NOMO-1 treated with DMSO at 0.1 percent for 48 hours (cell line): ENCODE results near the gene BANF2.

ENCODE experiments used
- DNase-seq: peaks from one replicate; lab custom pipeline; 2025; ENCODE audit not compliant: unreplicated experiment; lab: John Stamatoyannopoulos, UW

BANF2 gene

DNA sequence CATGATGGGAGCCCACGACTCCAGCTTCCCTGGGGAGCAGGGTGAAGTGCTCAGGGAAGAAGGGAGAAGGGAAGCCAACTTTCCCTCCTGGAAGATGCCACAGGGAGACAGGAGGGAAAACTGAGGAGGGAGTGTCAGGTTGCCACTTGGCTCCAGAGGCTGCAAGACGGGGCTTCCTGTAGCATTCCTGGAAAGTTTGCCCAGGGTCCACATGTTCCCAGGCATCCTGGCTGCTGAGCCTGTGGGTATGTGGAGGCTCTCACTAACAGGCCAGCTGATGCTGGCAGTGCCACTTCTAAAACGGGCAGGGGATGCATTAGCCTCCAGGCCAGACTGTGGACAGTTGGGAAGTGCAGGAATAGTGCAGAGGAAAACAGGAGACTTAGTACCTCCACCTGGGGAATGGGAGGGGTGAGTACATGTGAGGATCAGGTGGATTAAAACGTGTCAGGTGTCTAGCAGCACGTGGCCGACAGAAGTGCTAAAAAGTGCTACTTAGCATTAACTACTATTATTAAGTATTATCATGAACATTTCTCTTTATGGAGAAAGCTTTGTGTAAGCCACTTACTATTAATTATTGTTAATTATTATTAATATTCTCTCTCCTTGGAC is 33.2 kb downstream of the BANF2 start:
- DNase-seq, result no peak

DNA sequence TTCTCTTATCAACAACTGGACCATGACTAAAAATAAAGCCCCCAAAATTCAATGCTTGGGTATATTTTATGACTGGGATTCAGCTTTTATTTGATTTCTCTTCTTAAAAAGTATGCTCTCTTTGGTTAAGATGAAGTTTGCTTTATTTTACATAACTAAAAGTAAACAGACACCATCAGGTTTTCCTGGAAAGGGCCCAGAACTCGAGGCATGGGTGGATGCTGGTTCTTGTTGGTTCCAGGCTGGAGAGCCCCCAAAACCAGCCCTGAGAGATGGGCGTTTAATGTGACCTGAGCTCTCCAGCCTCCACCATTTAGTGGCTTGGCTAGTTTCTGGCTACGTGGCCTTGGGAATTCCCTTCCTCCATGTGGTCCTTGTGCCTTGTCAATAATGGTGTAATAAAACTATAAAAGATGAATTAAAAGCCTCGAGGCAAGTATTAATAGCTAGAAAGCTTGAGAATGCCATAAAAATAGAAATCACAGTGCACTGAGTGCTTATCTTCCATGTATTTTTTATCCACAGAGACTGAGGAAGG is 34.1 kb downstream of the BANF2 start:
- no peak for DNase-seq

DNA sequence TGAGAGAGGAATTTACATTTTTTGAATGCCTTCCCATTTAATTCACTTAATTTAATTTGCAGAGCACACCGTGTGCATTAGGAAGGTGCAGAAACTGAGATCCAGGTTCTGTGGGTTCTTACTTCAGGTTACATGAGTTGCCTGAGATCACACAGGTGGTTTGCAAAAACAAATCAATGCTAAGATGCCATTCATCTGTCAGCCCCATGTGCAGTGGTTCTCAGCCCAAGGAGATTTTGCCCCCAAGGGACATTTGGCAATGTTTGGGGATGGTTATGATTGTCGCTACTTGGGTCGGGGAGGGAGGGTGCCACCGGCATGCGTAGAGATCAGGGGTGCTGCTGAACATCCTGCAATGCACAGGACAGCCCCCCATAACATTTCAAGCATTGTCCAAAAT is 34.6 kb downstream of the BANF2 start:
- DNase-seq, result no peak

DNA sequence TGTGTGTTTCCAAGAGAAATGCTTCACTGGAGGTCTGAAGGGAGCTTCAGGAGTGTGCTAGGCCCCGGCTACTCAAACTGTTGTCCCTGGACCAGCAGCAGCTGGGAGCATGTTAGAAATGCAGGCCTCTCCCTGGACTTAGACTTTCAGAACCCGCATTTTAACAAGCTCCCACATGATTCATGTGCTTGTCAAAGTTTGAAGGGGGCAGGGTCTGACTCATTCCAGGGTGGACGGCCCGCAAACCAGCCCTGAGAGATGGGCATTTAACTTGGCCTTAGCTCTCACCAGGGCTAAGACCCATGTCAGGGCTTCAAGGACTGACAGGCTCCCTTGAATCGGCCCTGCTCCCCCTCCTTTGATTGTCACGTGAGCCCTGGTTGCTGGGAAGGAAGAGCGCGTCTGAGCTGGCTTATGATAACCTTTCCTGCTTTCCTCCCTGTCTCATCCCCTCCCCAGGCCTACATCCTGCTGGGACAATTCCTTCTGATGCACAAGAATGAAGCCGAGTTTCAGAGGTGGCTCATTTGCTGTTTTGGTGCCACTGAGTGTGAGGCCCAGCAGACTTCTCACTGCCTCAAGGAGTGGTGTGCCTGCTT is 35.5 kb downstream of the BANF2 start:
- no peak for DNase-seq

DNA sequence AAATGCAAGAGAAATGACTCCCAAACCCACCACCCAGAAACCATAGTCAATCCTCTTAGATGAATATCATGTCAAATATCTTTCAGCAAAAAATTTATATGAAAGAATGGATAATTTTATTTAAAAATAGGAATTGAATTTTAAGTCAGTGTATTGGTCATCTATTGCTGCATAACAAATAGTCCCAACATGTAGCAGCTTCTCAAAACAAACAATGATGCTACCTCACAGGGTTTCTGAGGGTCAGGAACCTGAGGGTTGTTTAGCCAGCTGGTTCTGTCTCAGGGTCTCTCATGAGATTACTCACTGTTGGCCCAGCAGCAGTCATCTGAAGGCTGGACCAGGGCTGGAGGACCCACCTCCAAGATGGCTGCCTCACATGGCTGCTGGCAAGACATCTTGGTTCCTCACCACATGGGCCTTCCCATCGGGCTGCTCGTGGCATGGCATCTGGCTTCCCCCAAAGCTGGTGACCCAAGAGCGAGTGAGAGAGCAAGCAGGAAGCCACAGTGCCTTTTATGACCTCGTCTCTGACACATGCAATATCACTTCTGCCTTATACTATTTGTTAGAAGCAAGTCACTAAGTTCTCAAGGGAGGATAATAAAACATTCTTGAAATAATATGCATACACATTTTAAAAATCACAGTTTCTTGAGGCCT is 36.3 kb downstream of the BANF2 start:
- DNase-seq, result no peak

DNA sequence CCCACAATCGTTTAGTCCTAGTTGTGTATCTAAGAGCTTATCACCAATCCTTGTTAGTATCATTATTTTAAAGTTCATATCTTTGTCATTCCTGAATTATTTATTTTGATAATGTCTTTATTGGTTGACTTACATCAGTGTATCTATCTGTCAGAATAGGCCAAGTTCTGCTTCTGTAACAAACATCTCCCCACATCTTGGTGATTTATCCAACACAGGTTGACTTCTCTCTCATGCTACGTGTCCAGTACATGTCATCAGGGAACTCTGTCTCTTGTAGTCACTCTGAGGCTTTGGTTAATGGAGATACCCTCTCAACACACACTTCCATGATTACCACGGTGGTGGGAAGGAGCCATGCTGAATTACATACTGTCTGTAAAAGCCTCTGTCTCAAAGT is 38.4 kb downstream of the BANF2 start:
- no peak for DNase-seq

DNA sequence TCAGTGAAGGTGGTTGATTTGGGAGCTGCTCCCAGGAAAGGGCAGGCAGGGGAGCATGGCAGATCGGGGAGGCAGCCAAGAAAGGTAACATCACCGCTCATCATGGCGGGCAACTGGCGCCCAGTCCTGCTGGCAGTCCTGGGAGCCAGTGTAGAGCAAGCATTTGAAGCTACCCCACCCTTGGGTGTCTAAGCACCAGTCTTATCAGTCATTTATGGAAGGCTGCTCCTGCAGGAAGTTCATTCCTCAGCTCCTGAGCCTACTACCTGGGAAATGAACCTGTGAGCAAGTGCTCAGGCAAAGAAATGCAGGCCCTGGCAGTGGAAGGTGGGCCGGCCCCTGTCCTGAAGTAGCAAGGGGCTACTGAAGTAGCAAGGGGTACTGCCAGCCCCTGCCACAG is 41.5 kb downstream of the BANF2 start:
- no peak for DNase-seq

DNA sequence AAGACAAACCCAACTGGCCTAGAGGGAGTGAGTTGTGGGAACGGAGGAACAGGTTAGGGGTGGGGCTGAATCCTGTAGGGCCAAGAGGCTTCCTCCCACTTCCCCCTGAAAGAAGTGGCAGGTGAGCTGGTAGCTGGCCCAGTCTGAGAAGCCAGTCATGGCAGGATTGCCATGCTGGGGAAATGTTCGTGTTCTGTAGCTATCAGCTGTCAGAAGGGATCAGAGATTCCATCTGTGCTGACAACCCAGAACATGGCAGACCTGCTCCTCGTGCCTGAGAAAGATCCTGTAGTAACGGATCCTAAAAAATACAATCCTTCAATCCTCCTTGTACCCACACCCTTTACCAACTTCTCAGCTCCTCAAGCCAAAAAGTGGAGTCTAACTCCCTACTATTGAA is 43.0 kb downstream of the BANF2 start:
- DNase-seq, result no peak

DNA sequence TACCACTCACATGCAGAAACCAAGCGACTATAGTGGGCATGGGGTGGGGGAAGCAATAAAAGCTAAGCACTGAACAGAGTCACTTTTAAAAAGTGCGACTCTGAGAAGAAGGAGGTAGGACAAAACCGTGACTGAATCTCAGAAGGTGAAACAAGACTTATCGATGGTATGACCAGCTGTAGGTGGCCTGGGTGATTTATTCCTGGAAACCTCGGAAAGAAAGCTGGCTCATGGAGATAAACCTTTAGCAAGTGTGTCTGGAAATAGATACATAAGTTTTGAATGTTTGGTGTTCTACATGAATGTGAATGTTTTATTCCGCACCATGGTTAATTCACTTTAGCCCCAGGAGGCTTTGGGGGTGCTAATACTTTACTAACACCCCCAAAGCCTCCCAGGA is 43.9 kb downstream of the BANF2 start:
- no peak for DNase-seq

DNA sequence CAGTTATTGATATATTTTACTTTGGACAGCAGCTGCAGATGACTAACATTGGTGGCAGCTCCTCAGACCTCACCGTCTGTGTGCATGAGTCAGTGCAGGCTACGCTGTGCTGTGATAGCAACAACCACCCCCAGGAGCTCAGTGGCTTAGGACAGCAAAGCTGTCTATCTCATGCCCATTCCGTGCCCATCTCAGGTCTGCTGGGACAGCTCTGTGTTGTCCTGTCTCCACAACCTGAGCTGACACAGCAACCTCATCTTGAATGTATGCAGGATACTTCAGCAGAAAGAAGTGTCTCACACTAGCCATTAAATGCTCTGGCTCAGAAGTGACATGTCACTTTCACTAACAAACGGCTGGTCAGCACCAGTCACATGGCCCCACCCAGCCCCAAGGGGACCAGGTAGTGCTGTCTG is 47.7 kb downstream of the BANF2 start:
- DNase-seq, result no peak

DNA sequence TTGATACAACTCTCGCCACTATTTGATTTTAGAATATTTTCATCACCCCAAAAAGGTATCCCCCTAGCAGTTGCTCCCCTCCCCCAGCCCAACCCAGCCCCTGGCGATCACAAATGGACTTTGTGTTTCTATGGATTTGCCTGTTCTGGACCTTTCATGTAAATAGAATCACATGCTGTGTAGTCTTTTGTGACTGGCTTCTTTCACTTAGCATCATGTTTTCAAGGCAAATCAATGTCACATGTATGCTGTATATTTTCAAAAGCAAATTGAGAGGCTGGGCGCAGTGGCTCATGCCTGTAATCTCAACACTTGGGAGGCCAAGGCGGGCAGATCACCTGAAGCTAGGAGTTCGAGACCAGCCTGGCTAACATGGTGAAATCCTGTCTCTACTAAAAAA is 48.5 kb downstream of the BANF2 start:
- no peak for DNase-seq

DNA sequence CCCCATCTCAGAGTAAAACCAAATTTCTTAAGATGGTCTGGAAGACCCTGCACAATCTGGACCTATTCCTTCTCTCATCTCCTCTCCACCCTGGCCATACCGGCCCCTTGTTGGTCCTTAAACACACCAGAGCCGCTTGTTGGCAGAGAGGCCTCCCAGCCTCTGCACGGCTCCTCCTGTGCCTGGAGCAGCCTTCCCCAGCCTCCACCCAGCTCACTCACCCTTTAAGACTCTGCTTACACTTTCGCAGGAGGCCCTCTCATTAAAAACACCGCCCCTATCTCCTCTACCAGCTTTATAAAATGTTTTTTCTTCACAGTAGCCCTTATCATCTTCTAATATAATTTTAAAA is 49.8 kb downstream of the BANF2 start:
- DNase-seq, result no peak

DNA sequence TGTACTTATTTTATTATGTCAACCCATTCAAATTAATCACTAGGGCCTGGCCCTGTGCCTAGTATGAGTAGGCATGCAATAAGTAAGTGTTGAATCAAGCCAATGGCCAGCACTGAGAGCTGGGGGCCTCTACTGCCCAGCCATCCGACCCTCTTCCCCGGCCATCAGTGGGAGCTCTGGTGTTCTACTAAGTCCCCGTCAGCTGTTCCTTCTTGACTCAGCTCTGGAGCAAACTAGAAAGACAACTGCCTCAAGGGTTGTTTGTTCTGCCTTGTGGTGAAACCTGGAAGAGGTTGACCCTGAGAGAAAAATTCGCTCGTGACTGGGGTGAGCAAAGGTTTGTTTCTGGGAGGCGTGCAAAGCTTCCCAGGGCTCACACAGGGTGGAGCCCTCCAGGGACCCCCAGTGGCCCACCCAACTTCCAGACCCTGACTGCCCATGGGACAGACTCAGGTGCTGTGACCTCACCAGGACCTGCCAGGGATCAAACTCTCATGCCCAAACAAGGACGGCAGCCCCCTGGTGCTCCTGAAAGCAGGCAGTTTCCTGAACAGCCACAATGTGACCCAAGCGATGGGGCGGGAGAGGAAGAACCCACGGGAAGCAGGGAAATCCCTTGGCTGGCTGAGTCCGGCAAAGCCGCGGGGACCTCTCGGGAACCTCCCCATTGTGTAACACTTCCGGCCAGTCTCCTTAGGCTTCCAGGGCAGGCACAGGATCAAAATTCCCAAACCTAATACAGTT is 50.4 kb downstream of the BANF2 start:
- no peak for DNase-seq

DNA sequence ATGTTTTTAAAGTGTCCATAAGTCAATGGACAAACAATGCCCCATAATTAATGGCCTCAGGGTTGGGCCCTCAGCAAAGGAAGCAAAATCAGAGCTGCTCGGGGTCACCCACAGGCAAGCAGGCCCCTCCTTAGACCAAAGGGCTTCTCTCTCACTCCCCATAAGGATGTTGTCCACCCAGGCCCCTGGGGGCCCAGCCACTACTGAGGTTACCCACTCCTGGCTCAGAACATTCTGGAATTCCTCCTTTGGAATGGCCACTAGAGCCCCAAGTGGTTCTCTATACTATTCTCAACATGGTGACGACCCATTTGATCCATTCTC is 50.9 kb downstream of the BANF2 start:
- no peak for DNase-seq

DNA sequence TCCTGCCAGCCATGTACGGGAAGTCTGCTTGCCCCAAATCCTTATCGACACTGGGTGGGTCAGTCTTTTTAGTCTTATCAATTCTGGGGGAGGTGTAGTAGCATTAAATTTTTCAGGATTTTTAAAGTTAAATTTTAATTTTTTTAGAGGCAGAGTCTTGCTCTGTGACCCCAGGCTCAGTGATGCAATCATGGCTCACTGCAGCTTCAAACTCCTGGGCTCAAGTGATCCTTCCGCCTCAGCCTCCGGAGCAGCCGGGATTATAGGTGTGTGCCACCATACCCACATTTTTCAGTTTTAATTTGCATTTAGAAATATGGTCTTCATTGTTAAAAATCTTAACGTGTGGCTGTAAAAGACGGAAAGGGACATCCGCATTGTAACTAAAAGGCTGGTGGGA is 51.9 kb downstream of the BANF2 start:
- DNase-seq, result no peak

DNA sequence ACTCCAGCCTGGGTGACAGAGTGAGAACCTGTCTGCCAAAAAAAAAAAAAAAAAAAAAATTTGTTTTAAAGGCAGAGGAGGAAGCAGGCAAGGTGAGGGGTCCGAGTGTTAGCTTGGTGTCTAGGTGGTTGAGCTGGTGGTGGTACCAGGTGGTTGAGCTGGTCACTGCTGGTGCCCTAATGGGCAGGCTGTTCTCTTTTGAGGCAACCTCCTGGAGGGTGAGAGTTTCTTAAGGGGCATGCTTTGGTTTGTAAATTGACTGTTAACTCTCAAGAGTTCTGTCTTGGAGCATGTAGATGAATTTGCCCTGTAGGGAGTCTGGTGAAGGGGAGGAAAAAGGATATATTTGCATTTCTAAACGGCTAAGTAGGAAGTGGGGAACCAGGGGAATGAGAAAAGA is 52.7 kb downstream of the BANF2 start:
- DNase-seq, result no peak

DNA sequence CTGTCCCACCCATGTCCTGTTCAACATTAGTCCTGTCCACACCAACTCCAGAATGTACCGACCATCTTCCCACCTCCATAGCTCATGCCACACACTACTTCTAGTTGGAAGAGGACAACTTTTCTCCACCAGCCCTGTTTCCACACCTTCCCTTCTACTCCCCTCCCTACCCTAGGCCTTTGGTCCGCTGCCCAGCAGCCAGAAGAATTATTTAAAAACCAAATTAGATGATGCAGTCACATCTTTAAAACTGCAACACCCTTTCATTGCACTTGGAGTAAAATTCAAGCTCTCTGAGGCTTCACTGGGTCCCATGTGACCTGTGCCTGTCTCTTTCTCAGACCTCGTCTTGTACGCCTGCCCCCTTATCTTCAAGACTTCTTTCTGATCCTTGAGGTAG is 53.8 kb downstream of the BANF2 start:
- DNase-seq, result no peak

DNA sequence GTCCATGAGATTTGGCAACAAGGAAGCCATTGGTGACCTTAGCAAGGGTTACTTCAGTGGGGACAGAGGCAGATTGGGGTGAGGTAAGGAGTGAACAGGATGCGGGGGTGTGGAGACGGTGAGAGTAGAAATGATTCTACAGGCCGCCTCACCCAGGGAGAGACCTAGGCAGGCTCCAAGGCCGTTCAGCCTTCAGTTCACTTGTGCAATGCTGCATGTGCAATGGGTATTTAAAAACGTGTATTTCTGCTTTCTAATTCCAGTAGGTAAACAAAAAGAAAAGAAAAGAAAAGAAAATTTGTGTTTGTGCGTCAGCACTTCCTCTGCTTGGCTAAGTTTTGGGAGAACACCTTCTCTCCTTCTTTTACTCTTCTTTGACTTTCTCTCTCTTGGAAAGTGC is 56.8 kb downstream of the BANF2 start:
- no peak for DNase-seq

DNA sequence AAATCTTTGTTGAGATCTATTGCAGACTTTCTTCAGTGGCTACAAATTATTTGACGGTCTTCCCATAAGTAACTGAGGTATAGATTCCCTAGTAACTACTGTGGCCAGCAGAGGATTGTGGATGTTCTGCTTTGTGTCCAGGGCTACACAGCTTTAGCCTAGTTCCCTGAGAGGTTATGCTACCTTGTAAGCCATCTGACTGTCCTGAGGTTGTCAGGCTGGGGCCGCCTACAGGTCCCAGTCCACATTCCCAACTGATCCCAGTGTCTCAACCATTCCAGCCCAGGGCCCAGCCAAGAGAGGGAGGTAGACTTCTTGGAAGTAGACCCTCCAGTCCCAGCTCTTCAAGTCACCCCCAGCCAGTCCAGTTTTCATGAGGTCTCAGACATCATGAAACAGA is 57.7 kb downstream of the BANF2 start:
- no peak for DNase-seq

DNA sequence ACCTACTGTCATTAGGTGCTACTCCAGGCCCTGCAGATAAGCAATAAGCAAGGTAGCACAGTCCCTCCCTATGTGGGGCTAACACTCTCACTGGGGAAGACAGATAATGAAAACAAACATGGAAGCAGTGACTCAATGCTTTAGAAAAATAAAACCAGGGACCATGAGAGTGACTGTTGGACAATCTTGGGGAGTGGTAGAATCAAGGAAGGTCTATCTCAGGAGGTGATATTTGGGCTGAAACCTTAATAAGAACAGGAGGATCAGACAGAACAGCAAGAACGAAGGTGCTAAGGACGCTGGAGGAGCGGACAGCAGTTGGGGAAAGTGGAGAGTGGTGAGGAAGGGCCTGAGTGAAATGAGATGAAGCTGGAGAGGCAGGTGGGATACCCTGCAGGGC is 58.2 kb downstream of the BANF2 start:
- no peak for DNase-seq

DNA sequence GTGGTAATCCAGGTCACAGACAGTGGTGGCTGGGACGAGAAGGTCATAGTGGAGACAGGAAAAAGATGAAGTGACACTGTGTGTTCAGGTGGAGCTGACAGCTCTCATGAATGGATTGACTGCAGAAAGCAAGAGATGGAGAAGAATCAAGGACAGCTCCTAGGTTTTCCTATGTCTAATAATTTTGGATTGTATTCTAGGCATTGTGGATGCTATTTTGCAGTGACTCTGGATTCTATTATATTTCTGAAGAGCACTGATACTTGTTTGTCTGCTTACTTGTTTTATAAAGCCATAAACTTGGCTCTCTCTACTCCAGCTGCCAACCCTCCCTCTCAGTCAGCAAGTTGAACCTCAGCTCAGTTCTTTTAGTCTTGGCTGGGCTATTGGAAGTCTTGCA is 58.7 kb downstream of the BANF2 start:
- no peak for DNase-seq

DNA sequence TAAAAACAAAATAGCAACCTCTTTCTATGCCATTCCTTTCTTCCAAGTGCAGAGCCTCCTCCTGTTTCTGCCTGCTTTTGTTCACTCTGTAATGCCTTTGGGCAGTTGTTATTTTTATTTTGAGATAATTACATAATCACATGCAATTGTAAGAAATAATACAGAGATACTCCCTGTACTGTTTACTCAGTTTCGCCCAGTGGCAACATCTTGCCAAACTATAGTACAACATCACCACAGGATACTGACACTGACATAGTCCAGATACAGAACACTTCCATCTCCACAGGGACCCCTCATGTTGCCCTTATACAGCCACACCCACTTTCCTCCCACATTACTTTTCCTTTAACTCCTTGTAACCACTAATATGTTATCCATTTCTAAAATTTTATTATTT is 59.7 kb downstream of the BANF2 start:
- DNase-seq, result no peak
